ENCODE measurements around the gene BCAN. TPM values are rescaled to one million over a fixed set of nuclear protein-coding genes. Genes with fewer than 3 reads are reported as not detected.
"Not testable (repeated sequence)": the region's sequence is repeated elsewhere in the genome, so short reads cannot be mapped to it uniquely, and the experiment has no call there.

Gene BCAN
- total RNA-seq, 2 donors from 2014 or later, result 0.29 to 0.60 TPM

- not testable (repeated sequence) for DNase-seq (ENCODE audit: low spot score)
- intact Hi-C loops (cut with DNase I), result loop anchor here (5.0 kb wide), 1 partner anchor 228 kb away; no protein-coding TSS in a partner anchor
Observed at GRCh38 chr1:156610072-156610471, 31.8 kb upstream of the BCAN start.

GRCh38 chr1:156612666-156613065 lies 29.3 kb upstream of the BCAN start:
- intact Hi-C loops (cut with DNase I), result loop anchor here (5.0 kb wide), 1 partner anchor 230 kb away; no protein-coding TSS in a partner anchor
- no peak for DNase-seq (ENCODE audit: low spot score)

- DNase-seq (ENCODE audit: low spot score), result no peak
- intact Hi-C loops (cut with DNase I), result no loop called here
Observed at GRCh38 chr1:156615946-156616345, 26.0 kb upstream of the BCAN start.

GRCh38 chr1:156616463-156616862 lies 25.5 kb upstream of the BCAN start:
- no peak for DNase-seq (ENCODE audit: low spot score)
- intact Hi-C loops (cut with DNase I), result no loop called here

- DNase-seq (ENCODE audit: low spot score), result no peak
- intact Hi-C loops (cut with DNase I), result no loop called here
Observed at GRCh38 chr1:156618853-156619581, 22.9 kb upstream of the BCAN start, which contains the start of gene HAPLN2. Gene HAPLN2, plus strand, starts transcription at chr1:156619415. Its CDS starts 4,076 bp downstream, at chr1:156623491.

GRCh38 chr1:156619582-156619955 lies 22.3 kb upstream of the BCAN start:
- no peak for DNase-seq (ENCODE audit: low spot score)
- intact Hi-C loops (cut with DNase I), result no loop called here

GRCh38 chr1:156622581-156623297 lies 19.2 kb upstream of the BCAN start:
- intact Hi-C loops (cut with DNase I), result no loop called here
- DNase-seq (ENCODE audit: low spot score), result peak; percentile 58

- intact Hi-C loops (cut with DNase I), result no loop called here
- DNase-seq (ENCODE audit: low spot score), result peak; percentile 87
Observed at GRCh38 chr1:156623946-156624813, 17.7 kb upstream of the BCAN start.

GRCh38 chr1:156624814-156625435 lies 17.0 kb upstream of the BCAN start:
- intact Hi-C loops (cut with DNase I), result no loop called here
- DNase-seq (ENCODE audit: low spot score), result peak; percentile 81

- intact Hi-C loops (cut with DNase I), result loop anchor here in 1 of 2 donors (2.0 kb wide), 1 partner anchor 31 kb away; no protein-coding TSS in a partner anchor
- peak; percentile 84 for DNase-seq (ENCODE audit: low spot score)
Observed at GRCh38 chr1:156625436-156626078, 16.4 kb upstream of the BCAN start.

- intact Hi-C loops (cut with DNase I), result loop anchor here in 1 of 2 donors (2.0 kb wide), 1 partner anchor 31 kb away; no protein-coding TSS in a partner anchor
- no peak for DNase-seq (ENCODE audit: low spot score)
Observed at GRCh38 chr1:156626079-156626438, 15.9 kb upstream of the BCAN start.

GRCh38 chr1:156627313-156627880 lies 14.5 kb upstream of the BCAN start:
- intact Hi-C loops (cut with DNase I), result loop anchor here in 1 of 2 donors (2.0 kb wide), 1 partner anchor 29 kb away; no protein-coding TSS in a partner anchor
- DNase-seq (ENCODE audit: low spot score), result peak; percentile 63

GRCh38 chr1:156629823-156630449 lies 12.0 kb upstream of the BCAN start:
- intact Hi-C loops (cut with DNase I), result no loop called here
- no peak for DNase-seq (ENCODE audit: low spot score)

- DNase-seq (ENCODE audit: low spot score), result not testable (repeated sequence)
Observed at GRCh38 chr1:156631152-156631551, 10.8 kb upstream of the BCAN start.

GRCh38 chr1:156632355-156632754 lies 9.6 kb upstream of the BCAN start:
- intact Hi-C loops (cut with DNase I), result no loop called here
- DNase-seq (ENCODE audit: low spot score), result peak; percentile 9

More at GRCh38 chr1:156631152-156631551, 10.8 kb upstream of the BCAN start:
- intact Hi-C loops (cut with DNase I), result not testable (repeated sequence)

- peak; percentile 32 for DNase-seq (ENCODE audit: low spot score)
- intact Hi-C loops (cut with DNase I), result no loop called here
Observed at GRCh38 chr1:156638189-156638985, 3.5 kb upstream of the BCAN start.

GRCh38 chr1:156639601-156640101 lies 2.3 kb upstream of the BCAN start:
- DNase-seq (ENCODE audit: low spot score), result no peak
- intact Hi-C loops (cut with DNase I), result no loop called here
